GM10266 (cell line): ENCODE measurements around the gene ARHGEF12.

ENCODE experiments used
- DNase-seq: peaks from one replicate; pipeline ENCODE4 v3.0.0; 2012; ENCODE audit errors: extremely low spot score
- TF ChIP-seq, protein P1 (sequence below): IDR thresholded peaks from 2 replicates; pipeline ENCODE4 v1.5.1; 2012; ENCODE audit warnings: mild to moderate bottlenecking, low read depth; ENCODE audit not compliant: control insufficient read depth, insufficient read depth; ENCODE audit errors: missing control alignments

The ARHGEF12 gene

DNA sequence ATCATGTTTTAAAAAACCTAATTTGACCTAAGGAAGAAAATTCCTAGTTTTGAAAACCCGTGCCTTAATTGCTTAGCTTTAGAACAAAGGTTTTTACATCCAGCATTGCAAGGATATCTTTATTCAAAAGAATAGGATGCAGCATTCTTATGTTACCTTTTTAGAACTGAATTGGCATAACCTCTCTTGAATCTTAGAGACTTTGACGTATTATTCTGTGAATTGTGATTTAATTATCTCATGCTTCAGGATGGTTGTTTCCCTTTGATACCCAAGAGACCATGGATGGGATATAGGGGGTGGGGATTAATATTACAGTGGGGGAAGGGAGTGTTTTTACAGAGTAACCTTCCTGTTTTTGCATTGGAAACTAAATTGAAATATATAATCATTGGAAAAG is 49.4 kb downstream of the ARHGEF12 start:
- no peak for DNase-seq
- TF ChIP-seq, protein P1, sequence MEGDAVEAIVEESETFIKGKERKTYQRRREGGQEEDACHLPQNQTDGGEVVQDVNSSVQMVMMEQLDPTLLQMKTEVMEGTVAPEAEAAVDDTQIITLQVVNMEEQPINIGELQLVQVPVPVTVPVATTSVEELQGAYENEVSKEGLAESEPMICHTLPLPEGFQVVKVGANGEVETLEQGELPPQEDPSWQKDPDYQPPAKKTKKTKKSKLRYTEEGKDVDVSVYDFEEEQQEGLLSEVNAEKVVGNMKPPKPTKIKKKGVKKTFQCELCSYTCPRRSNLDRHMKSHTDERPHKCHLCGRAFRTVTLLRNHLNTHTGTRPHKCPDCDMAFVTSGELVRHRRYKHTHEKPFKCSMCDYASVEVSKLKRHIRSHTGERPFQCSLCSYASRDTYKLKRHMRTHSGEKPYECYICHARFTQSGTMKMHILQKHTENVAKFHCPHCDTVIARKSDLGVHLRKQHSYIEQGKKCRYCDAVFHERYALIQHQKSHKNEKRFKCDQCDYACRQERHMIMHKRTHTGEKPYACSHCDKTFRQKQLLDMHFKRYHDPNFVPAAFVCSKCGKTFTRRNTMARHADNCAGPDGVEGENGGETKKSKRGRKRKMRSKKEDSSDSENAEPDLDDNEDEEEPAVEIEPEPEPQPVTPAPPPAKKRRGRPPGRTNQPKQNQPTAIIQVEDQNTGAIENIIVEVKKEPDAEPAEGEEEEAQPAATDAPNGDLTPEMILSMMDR = no peak

DNA sequence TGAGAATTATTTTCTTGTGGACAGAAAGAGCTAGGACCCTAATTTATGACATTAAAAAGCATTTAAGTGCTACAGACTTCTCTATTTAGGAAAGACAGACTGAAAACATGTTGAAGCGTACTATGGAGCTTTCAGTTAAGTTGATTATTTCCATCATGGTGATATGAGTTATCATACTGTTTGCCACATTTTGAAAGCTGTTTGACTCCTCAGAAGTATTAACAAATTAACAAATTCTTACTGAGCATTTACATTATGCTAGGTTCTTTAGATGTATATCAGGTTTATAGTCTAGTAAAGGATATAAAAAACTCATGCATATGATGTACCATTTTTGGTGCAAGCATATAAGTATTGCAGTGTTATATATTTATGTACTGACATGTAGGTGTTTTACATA is 50.1 kb downstream of the ARHGEF12 start:
- TF ChIP-seq, protein P1 = no peak
- no peak for DNase-seq

DNA sequence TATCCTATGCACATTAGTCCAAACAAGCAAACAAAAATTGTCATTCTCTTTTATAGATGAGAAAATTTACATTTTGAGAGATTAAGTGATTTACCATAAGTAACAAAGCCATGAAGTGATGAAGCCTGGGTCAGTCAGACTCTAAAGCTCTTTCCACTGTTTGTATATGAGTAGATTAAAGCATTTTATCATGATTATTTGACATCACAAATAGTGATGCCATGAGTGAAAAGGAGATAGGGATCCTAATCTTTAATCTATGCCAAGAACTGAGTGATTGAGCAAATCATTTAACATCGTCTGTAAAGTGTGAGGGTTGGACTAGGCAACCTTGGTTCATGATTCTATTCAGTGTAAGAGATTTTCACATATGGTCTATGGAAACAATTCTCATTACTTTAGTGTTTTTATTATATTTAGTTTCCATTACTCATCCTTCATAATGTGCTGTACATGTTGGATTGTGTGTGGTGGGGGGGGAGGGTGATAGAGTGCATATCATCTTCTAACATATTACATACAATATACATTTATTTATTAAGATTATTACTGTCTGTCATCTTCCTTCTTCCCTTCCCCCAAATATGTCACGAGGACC is 50.7 kb downstream of the ARHGEF12 start:
- TF ChIP-seq, protein P1 = no peak
- DNase-seq = no peak

DNA sequence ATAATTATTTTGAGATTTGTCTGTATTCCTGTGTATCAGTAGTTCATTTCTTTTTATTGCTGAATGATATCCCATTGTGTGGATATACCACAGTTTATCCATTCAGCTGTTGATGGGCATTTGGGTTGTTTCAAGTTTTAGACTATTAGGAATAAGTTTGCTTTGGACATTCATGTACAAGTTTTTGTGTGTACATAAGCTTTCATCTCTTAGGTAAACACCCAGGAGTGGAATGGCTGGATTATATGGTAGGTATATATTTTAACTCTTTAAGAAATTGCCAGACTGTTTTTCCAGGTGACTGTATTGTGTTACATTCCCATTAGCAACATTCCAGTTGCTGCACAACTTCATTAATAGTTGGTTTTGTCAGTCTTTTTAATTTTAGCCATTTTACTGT is 52.0 kb downstream of the ARHGEF12 start:
- TF ChIP-seq, protein P1 = no peak
- no peak for DNase-seq

DNA sequence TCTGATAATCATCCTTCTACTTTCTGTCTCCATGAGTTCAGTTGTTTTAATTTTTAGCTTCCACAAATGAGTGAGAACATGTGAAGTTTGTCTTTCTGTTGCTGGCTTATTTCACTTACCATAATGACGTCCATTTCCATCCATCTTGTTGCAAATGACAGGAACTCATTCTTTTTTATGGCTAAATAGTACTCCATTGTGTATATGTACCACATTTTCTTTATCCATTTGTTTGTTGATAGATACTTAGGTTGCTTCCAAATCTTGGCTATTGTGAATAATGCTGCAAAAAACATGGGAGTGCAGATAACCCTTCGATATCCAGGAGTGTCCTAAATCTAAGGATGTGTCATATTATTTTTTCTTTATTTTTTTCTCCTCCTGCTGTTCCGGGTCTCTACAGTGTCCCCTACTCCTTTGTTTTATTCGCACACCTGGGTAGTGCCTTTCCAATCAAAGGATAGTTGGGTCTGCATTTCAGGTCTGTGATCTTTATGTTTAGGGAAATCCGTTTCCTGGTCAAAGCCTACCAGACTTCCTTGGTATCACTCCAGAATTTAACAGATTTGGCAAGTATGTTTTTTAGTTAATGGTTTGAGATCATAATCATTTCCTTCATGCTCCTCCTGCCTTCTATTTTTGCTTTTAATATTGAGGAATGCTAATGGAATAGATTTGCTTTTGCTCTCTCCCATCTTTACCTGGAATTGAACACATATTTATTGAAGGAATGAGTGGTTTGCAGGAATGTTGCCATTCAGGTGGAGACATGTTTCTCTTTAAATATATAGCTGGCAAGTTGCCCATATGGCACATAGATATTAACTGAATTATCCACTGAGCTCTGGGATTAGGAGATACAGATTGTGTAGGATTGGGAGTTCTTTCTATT is 53.7 kb downstream of the ARHGEF12 start:
- TF ChIP-seq, protein P1 = no peak
- no peak for DNase-seq

DNA sequence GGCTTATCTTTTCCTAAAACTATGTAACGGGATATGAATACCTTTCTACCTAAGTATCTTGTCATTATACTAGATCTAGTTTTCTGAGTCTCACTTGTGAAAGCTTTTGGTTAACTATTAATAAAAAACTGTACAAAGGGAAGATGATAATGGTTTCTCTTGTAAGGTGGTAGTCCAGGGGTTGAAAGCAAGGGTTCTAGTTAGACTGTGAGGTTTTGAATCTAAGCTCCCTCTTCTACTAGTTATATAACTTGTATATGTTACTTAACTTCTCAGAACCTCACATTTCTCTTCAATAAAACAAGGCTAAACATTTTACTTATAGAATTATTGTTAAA is 54.3 kb downstream of the ARHGEF12 start:
- TF ChIP-seq, protein P1 = no peak
- DNase-seq = no peak

DNA sequence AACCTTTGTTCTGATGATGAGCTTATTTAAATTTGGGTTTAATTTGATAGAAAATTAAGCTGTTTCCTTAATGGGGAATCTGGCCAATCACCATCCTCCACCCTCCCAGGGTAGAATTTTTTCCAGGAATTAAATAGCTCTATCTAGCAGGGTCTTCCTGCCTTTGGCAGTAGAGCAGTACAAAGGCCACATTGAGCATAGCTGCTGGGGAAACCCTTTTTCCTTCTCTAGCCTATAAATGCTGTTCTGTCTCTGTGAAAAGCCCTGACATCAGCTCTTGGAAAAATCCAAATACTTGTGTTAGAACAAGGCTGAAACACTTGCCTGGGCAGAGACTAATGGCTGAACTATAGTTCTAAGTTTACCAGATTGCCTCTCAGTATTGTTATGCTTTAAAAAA is 55.1 kb downstream of the ARHGEF12 start:
- TF ChIP-seq, protein P1 = no peak
- DNase-seq = no peak
